Measurements from ENCODE around the gene CEBPZ. TPM values are rescaled to one million over a fixed set of nuclear protein-coding genes. Genes with fewer than 3 reads are reported as not detected.

CEBPZ gene
- total RNA-seq, 1 donor from 2014 or later: 47.7 TPM

- Histone ChIP-seq H3K27me3 (no peaks in the 10 kb centered on the region), H3K4me1 (no peaks in the 10 kb centered on the region), H3K9me3 (no peaks in the 10 kb centered on the region), H3K27ac (no peak overlapping the region), H3K4me3 (no peak overlapping the region), H3K36me3 (peaks cover 90% of the 10 kb centered on the region)
- DNase-seq (no peak), ATAC-seq (no peak)
- no peak for TF ChIP-seq CTCF (IDR thresholded peaks at IDR 0.05)
- intact Hi-C loops (cut with DNase I): no loop called here
These were observed 14.8 kb upstream of the CEBPZ start for GRCh38 chr2:37246205-37246604.

DNA sequence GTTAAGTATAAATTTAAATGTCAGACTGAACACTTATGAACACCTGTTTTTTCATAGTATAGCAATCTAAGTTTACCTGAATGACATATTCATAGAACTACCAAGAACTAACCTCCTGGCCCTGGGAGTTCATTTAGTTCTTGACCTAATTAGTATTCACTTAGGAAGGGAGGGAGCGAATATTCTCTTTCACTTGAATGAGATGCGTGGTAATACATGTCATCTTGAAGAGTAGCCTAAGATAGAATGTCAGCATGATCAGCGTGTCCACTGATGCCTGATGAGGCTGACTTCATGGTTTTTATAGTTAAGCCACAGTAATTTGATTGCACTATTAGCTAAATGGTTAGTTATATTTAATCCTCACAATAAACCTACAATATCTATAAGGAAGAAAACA is 13.4 kb upstream of the CEBPZ start:
- no peak for TF ChIP-seq CTCF (IDR thresholded peaks at IDR 0.05)
- DNase-seq (no peak), ATAC-seq (no peak)
- peaks cover 77% of the 10 kb centered on the region for H3K36me3 ChIP-seq
- no peaks in the 10 kb centered on the region for H3K4me1 ChIP-seq
- no peaks in the 10 kb centered on the region for H3K27me3 ChIP-seq
- intact Hi-C loops (cut with DNase I): no loop called here
- no peak overlapping the region for H3K4me3 ChIP-seq
- no peaks in the 10 kb centered on the region for H3K9me3 ChIP-seq
- no peak overlapping the region for H3K27ac ChIP-seq

GRCh38 chr2:37244017-37244416 is 12.6 kb upstream of the CEBPZ start:
- no peak for TF ChIP-seq CTCF (IDR thresholded peaks at IDR 0.05)
- Histone ChIP-seq H3K4me3 (no peak overlapping the region), H3K36me3 (peaks cover 80% of the 10 kb centered on the region), H3K27ac (no peak overlapping the region), H3K27me3 (no peaks in the 10 kb centered on the region), H3K9me3 (no peaks in the 10 kb centered on the region), H3K4me1 (no peaks in the 10 kb centered on the region)
- ATAC-seq (no peak), DNase-seq (no peak)
- intact Hi-C loops (cut with DNase I): no loop called here

GRCh38 chr2:37243435-37243834 is 12.0 kb upstream of the CEBPZ start:
- Histone ChIP-seq H3K9me3 (no peaks in the 10 kb centered on the region), H3K27me3 (no peaks in the 10 kb centered on the region), H3K27ac (no peak overlapping the region), H3K36me3 (peaks cover 80% of the 10 kb centered on the region), H3K4me3 (no peak overlapping the region), H3K4me1 (no peaks in the 10 kb centered on the region)
- ATAC-seq: no peak
- no peak for TF ChIP-seq CTCF (IDR thresholded peaks at IDR 0.05)
- intact Hi-C loops (cut with DNase I): no loop called here
- DNase-seq: no peak

DNA sequence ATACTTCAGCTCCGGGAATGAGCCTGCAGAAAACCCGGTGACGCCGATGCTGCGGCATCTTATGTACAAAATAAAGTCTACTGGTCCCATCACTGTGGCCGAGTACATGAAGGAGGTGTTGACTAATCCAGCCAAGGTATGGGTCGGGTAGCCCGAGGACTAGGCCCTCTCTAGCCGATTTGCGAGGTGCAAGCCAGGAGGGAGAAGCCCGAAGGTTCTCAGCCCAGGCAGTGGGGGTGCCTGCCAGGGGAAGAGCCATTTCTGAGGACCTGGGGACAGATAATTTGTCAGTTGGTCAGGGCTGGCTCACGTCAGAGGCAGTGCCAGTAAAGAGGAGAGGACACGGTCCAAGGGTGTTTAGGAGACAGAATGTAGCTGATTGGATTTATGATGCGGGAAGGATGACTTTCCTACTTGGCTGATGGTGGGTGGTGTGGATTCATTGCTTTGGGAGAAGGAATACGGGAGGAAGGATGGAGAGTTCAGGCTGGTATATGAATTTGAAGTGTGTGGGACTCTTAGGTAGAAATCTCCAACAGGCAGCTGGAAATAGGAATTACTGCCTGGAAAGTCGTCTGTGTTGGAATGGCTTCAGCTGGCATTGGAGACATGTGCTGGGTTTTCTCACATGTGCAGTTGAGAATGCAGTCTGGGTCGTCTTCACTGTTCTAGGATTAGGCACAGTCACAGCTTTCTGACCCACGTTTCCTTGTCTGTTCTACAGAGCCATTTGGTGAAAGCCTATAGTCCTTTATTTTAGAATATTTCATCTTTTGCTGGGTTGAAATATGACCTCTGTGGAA is 936 bp upstream of the CEBPZ start:
- peak; percentile 12 for ATAC-seq
- Histone ChIP-seq H3K9me3 (no peaks in the 10 kb centered on the region), H3K4me3 (peak overlapping the region; percentile 88), H3K27ac (peak overlapping the region; percentile 96), H3K4me1 (peaks cover 25% of the 10 kb centered on the region), H3K36me3 (peaks cover 19% of the 10 kb centered on the region), H3K27me3 (no peaks in the 10 kb centered on the region)
- DNase-seq: peak; percentile 63
- intact Hi-C loops (cut with DNase I): no loop called here
- no peak for TF ChIP-seq CTCF (IDR thresholded peaks at IDR 0.05)

Measured in upper lobe of right lung (tissue), 1 donor.